Stimulated activated CD4-positive, alpha-beta T cell treated with anti-CD3 and anti-CD28 coated beads, Interleukin-2, amount 100 ng/mL, for 48 hours (primary cell): Measurements from ENCODE around the gene ADCY10.
"Not testable (repeated sequence)": the region's sequence is repeated elsewhere in the genome, so short reads cannot be mapped to it uniquely, and the experiment has no call there.

ENCODE experiments used
- DNase-seq, 2 donors: peaks; one replicate each; pipeline ENCODE4 v3.0.0-alpha.2; 2020

The ADCY10 gene

GRCh38 chr1:167842872-167843271 lies 71.1 kb downstream of the ADCY10 start:
- DNase-seq: no peak

DNA sequence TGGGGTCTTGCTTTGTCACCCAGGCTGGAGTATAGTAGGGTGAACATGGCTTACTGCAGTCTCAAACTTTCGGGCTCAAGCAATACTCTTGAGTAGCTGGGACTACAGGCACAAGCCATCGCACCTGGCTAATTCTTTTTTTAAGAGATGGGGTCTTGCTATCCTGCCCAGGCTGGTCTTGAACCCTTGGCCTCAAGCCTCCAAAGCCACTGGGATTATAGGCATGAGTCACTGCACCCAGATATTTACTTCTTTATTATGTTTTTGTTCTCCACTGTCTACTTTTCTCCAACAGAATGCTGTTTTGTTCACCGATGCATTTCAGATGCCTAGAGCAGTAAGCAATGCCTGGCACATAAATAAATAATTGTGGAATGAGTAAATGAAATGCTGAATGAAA lies 72.4 kb downstream of the ADCY10 start:
- no peak for DNase-seq

DNA sequence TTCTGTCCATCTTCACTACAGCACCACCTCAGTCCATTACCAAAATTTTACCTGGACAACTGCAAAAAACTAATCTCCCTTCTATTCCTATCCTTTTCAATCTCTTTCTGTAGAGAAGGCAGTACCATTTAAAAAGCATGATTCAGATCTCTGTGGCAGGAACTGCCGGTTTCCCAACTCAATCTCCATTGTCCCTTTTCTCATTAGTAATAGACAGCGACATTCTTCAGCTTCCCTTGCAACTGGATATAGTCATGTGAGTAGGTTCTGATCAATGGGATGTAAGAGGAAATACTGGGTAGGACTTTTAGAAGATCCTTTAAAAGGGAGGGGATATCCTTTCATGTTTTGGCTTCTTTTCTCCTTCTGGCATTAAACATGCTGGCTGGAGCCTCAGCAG lies 74.9 kb downstream of the ADCY10 start:
- DNase-seq: no peak

DNA sequence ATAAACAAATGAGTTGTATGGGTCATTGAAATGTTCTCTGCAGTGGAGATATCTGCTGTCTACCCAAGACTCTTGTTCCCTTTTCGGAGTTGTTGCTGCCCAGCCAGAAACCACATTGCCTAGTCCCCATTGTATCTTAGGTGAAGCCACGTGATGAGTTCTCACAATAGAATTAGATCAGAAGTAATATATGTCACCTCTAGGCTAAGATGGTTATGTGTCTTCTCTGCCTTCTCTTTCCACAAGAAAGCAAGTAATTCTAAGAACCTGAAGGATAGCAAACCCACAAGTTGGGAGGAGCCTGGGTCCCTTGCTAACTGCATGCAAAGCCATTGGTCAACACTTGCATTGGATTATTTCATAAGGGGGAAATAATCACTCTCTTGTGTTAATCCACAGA lies 76.6 kb downstream of the ADCY10 start:
- DNase-seq: no peak

DNA sequence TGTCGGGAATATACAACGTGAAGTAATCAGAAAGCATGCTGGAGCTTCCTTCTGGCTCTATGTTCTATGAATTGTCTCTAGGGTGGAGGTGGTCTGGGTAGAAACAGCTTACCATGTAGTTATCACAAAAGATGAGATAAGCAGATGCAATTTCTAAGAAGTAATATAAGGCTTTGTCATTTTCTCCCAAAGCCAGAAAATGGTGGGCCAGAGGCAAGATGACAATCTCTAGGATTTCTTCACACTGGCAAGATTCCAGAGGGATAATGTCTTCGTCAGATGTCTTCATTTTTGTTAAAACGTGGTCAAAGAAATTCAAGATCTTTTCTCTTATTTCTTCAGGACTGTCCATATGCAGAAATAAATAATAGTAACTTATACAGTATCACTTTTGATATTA lies 77.7 kb downstream of the ADCY10 start:
- DNase-seq: no peak

- DNase-seq: no peak
These were observed 80.0 kb downstream of the ADCY10 start for GRCh38 chr1:167833904-167834303.

GRCh38 chr1:167832693-167833092 lies 81.2 kb downstream of the ADCY10 start:
- DNase-seq: no peak

- not testable (repeated sequence) for DNase-seq
These were observed 83.3 kb downstream of the ADCY10 start for GRCh38 chr1:167830668-167831067.

- DNase-seq: no peak
These were observed 84.1 kb downstream of the ADCY10 start for GRCh38 chr1:167829868-167830267.

GRCh38 chr1:167826127-167826526 lies 87.8 kb downstream of the ADCY10 start:
- DNase-seq: no peak

GRCh38 chr1:167825419-167826079 lies 88.4 kb downstream of the ADCY10 start:
- DNase-seq: no peak

- no peak for DNase-seq
These were observed 89.7 kb downstream of the ADCY10 start for GRCh38 chr1:167824163-167824794.

DNA sequence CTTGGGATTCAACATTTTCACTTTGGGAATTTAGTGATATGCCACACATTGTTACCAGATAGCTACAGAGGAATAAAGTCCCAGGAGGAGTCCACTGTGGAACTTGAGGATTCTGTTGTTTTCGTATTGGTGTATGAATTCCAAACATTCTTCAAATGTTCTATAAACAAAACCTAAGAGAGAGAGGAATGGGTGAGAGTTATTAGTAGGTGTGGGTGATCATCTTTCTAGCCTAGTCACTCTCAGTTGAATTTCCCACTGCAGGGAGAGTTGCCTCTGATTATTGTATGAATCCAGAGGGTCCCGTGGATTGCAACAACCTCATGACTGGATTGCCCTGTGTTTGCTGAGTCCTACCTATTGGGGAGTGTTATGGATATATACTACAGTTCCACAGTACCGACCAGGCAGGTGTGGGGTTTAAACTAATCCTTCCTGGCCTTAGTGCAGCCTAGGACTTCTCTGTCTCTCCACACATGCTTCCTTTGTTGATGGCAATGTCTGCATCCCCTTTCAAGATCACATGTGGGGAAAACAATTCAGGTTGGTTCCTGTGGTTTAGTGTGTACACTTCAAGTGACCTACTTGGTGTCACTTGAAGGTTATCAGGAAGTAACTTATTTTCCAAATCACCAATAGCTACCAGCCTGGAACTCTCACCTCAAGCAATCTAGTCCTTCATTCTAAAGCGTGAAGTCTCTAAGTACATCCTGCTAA lies 91.8 kb downstream of the ADCY10 start:
- no peak for DNase-seq

GRCh38 chr1:167821356-167821685 lies 92.6 kb downstream of the ADCY10 start:
- DNase-seq: no peak

- DNase-seq: no peak
These were observed 93.1 kb downstream of the ADCY10 start for GRCh38 chr1:167820684-167821355.

DNA sequence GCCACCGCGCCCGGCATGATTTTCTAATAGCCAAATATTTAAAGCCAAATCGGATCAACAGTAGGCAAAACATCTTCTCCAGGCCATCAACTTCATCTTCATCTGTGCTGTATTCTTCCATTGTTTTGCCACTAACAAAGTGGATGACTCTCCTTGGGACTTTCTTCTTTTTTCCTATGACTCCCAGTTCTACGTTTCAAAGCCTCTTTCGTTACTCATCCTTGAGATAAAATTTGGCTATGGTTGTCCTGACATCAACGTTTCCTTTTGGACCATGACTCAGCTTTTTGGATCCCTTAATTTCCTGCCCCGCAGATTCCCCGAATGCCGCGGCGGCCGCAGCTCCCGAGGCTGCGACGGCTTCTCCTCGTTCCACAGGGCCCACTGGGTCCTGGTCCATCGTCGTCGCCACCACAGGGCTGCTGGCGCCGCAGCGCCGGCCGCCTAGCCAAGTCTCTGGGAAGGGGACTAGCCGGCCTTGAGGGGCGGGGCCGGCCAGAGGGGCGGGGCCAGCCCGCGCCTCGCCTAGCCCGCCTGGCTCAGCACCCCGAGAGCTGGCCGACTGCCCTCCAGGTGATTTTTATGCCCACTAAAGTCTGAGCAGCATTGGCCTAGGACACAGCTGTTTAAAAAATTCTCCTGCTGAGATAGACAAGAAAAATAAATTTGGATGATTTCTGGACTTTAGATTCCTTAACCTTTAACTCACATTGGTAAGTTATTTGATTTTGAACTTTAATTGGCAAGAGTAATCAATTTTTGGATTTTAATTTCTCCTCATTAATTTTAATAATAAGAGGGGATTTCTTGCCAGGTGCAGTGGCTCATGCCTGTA lies 93.9 kb downstream of the ADCY10 start:
- peak in 1 of 2 donors; percentile 23 for DNase-seq

GRCh38 chr1:167815650-167816049 lies 98.3 kb downstream of the ADCY10 start:
- DNase-seq: no peak

GRCh38 chr1:167812972-167813371 lies 101.0 kb downstream of the ADCY10 start:
- DNase-seq: no peak

GRCh38 chr1:167808690-167809089 lies 105.2 kb downstream of the ADCY10 start:
- no peak for DNase-seq

DNA sequence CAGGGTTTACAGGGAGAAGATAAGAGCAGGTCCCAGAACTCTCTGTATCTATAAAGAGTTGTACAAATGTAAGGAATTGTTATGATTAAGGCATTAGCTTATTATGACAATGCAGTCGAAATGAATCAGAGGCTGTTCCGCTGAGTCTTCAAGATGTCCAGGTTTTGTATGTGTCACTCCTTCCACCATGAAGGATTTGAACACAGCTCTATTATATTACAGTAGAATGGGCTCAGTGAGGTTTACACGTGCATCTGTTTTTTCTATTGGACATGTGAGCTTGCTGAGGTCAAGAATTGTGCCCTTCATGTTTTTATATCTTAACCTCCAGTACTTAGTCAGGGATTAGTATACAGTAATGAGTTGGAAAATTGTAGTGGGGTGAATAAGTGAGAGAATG lies 105.8 kb downstream of the ADCY10 start:
- no peak for DNase-seq

GRCh38 chr1:167806676-167807075 lies 107.3 kb downstream of the ADCY10 start:
- not testable (repeated sequence) for DNase-seq

DNA sequence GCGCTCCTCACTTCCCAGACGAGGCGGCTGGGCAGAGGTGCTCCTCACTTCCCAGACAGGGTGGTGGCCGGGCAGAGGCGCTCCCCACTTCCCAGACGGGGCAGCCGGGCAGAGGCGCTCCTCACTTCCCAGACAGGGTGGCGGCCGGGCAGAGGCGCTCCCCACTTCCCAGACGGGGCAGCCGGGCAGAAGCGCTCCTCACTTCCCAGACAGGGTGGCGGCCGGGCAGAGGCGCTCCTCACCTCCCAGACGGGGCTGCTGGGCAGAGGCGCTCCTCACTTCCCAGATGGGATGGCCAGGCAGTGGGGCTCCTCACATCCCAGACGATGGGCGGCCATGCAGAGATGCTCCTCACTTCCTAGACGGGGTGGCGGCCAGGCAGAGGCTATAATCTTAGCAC lies 107.7 kb downstream of the ADCY10 start:
- DNase-seq: not testable (repeated sequence)

DNA sequence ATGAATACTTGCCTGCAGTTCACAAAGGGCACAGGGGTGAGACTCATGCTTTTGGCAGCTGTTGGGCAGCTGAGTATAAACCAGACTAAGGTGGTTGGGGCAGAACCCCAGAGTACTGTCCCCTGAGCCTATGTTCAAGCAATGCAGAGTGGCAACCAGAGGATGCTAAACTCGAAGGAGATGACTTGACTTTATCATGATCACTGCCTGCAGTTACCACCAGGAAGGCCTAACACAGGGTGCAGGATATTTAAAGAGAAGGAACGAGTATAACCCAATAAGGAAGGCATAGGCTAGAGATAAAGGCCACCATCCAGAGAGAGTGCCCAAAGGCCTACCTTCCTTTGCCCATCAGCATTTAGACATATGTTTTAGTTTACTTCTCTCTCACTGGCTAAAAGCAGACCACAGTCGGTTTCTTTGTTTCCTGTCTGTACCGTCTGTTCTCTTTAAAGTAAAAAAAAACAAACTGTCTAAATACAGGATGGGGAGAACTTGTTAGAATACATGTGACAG lies 108.8 kb downstream of the ADCY10 start:
- DNase-seq: no peak
